Mesenchymal stem cell (in vitro differentiated cells and primary cell): ENCODE data around the gene TOR2A.
A peak's percentile ranks its signal among the peaks of the same experiment; 100 is the strongest.

ENCODE experiments used
- DNase-seq: peaks from one replicate; pipeline ENCODE4 v3.0.0-alpha.2; 2013
- H2AFZ ChIP-seq: one replicate; pipeline ENCODE4 v1.6.1; 2013; ENCODE audit warnings: low read depth, mild to moderate bottlenecking, control low read depth, inconsistent platforms, low read length, moderate library complexity
- H2AK5ac ChIP-seq: 2 replicates; pipeline ENCODE4 v1.6.1; 2013; ENCODE audit warnings: low read length, moderate library complexity, mild to moderate bottlenecking, inconsistent platforms; ENCODE audit not compliant: severe bottlenecking
- H2BK120ac ChIP-seq: one replicate; pipeline ENCODE4 v1.6.1; 2013; ENCODE audit warnings: low read depth, mild to moderate bottlenecking, inconsistent platforms, low read length, moderate library complexity
- H2BK12ac ChIP-seq, 2 experiments: one replicate each; pipeline ENCODE4 v1.6.1; 2013; ENCODE audit warnings: inconsistent platforms in 2 of 2, low read length in 2 of 2, mild to moderate bottlenecking in 2 of 2, moderate library complexity in 2 of 2, control low read depth in 1 of 2
- H2BK15ac ChIP-seq: one replicate; pipeline ENCODE4 v1.6.1; 2013; ENCODE audit warnings: mild to moderate bottlenecking, low read depth, inconsistent platforms; ENCODE audit not compliant: poor library complexity, severe bottlenecking
- H2BK5ac ChIP-seq: 2 replicates; pipeline ENCODE4 v1.6.1; 2013; ENCODE audit warnings: low read depth, mild to moderate bottlenecking, low read length, control low read depth, inconsistent platforms; ENCODE audit not compliant: poor library complexity, severe bottlenecking
- H3K14ac ChIP-seq, 2 experiments: one replicate each; pipeline ENCODE4 v1.6.1; 2013; ENCODE audit warnings: inconsistent platforms in 2 of 2, low read length in 2 of 2, control low read depth in 1 of 2, mild to moderate bottlenecking in 1 of 2, moderate library complexity in 1 of 2
- H3K18ac ChIP-seq, 2 experiments: one replicate each; pipeline ENCODE4 v1.6.1; 2013; ENCODE audit warnings: inconsistent platforms in 2 of 2, low read length in 2 of 2, control low read depth in 1 of 2, low read depth in 1 of 2, mild to moderate bottlenecking in 1 of 2
- H3K23ac ChIP-seq, 2 experiments: one replicate each; pipeline ENCODE4 v1.6.1; 2013; ENCODE audit warnings: inconsistent platforms in 2 of 2, low read length in 2 of 2, mild to moderate bottlenecking in 2 of 2, moderate library complexity in 2 of 2, control low read depth in 1 of 2
- H3K27ac ChIP-seq: 2 replicates; pipeline ENCODE4 v1.5.1; 2013; ENCODE audit warnings: mild to moderate bottlenecking, moderate library complexity, low read length, control low read depth, inconsistent platforms; ENCODE audit not compliant: poor library complexity, severe bottlenecking
- H3K27me3 ChIP-seq, 2 experiments: 2 replicates each; pipeline versions ENCODE4 v1.6.1 to v1.7.0; 2013; ENCODE audit warnings: low read length in 2 of 2, mild to moderate bottlenecking in 2 of 2, moderate library complexity in 2 of 2, control low read depth in 1 of 2, inconsistent platforms in 1 of 2; ENCODE audit not compliant: control insufficient read depth in 1 of 2, insufficient read depth in 1 of 2
- H3K36me3 ChIP-seq, 2 experiments: 2 replicates each; pipeline versions ENCODE4 v1.6.1 to v1.7.0; 2013; ENCODE audit warnings: low read length in 2 of 2, control low read depth in 1 of 2, inconsistent platforms in 1 of 2, low read depth in 1 of 2, mild to moderate bottlenecking in 1 of 2; ENCODE audit not compliant: insufficient read depth in 2 of 2, control insufficient read depth in 1 of 2
- H3K4ac ChIP-seq, 2 experiments: one replicate each; pipeline ENCODE4 v1.6.1; 2013; ENCODE audit warnings: inconsistent platforms in 2 of 2, low read length in 2 of 2, mild to moderate bottlenecking in 2 of 2, moderate library complexity in 2 of 2, control low read depth in 1 of 2, low read depth in 1 of 2
- H3K4me1 ChIP-seq: 2 replicates; pipeline ENCODE4 v1.6.1; 2013; ENCODE audit warnings: low read depth, low read length, control low read depth; ENCODE audit not compliant: control insufficient read depth, insufficient read depth
- H3K4me2 ChIP-seq: 2 replicates; pipeline ENCODE4 v1.6.1; 2013; ENCODE audit warnings: low read length, mild to moderate bottlenecking, inconsistent platforms; ENCODE audit not compliant: poor library complexity, severe bottlenecking
- H3K4me3 ChIP-seq, 2 experiments: 2 replicates each; pipeline versions ENCODE4 v1.5.1 to v1.7.0; 2013; ENCODE audit warnings: low read length in 2 of 2, mild to moderate bottlenecking in 2 of 2, control low read depth in 1 of 2, low read depth in 1 of 2; ENCODE audit not compliant: insufficient read depth in 1 of 2
- H3K79me1 ChIP-seq: replicated peaks from 2 replicates; pipeline ENCODE4 v1.6.1; 2013; ENCODE audit warnings: mild to moderate bottlenecking, control low read depth, low read length, inconsistent platforms; ENCODE audit not compliant: poor library complexity, severe bottlenecking
- H3K9ac ChIP-seq: 2 replicates; pipeline ENCODE4 v1.7.0; 2013; ENCODE audit warnings: mild to moderate bottlenecking, low read length, moderate library complexity
- H3K9me3 ChIP-seq: 2 replicates; pipeline ENCODE4 v1.7.0; 2013; ENCODE audit warnings: mild to moderate bottlenecking, low read length; ENCODE audit not compliant: control insufficient read depth
- H4K8ac ChIP-seq: one replicate; pipeline ENCODE4 v1.6.1; 2013; ENCODE audit warnings: inconsistent platforms, mild to moderate bottlenecking, low read length, moderate library complexity
- H4K91ac ChIP-seq: one replicate; pipeline ENCODE4 v1.6.1; 2013; ENCODE audit warnings: mild to moderate bottlenecking, low read length, inconsistent platforms
- WGBS: methylation state at CpG from one replicate; pipeline ENCODE4 v1.1.7; 2013; ENCODE audit warnings: mixed read lengths; 5-methylcytosine and 5-hydroxymethylcytosine counted together

Gene TOR2A

GRCh38 chr9:127754099-127755060, 19.3 kb upstream of the TOR2A start:
- no peak overlapping the region for H3K4me3 ChIP-seq
- no peak overlapping the region for H2BK15ac ChIP-seq
- DNase-seq, result no peak
- H3K14ac ChIP-seq, result no peak overlapping the region
- H3K27me3 ChIP-seq, result peaks cover 46 to 57% of the 10 kb centered on the region in 2 experiments
- no peak overlapping the region for H2BK120ac ChIP-seq
- H4K91ac ChIP-seq, result no peak overlapping the region
- H2BK5ac ChIP-seq, result no peak overlapping the region
- H3K4ac ChIP-seq, result no peak overlapping the region
- WGBS, result 11% methylated on average over 70 of the region's 86 CpGs
- no peaks in the 10 kb centered on the region for H3K79me1 ChIP-seq
- H2AK5ac ChIP-seq, result no peak overlapping the region
- no peak overlapping the region for H4K8ac ChIP-seq
- H3K23ac ChIP-seq, result no peak overlapping the region
- no peak overlapping the region for H2BK12ac ChIP-seq
- no peak overlapping the region for H3K18ac ChIP-seq
- H3K9ac ChIP-seq, result no peak overlapping the region
- peaks cover 6% of the 10 kb centered on the region for H3K4me1 ChIP-seq
- H3K36me3 ChIP-seq, result peaks cover 0 to under 1% of the 10 kb centered on the region in 2 experiments
- H3K4me2 ChIP-seq, result no peak overlapping the region
- H3K27ac ChIP-seq, result no peak overlapping the region
- no peak overlapping the region for H2AFZ ChIP-seq
- no peaks in the 10 kb centered on the region for H3K9me3 ChIP-seq

- H3K27ac ChIP-seq, result no peak overlapping the region
- H2BK15ac ChIP-seq, result no peak overlapping the region
- H3K4me3 ChIP-seq, result no peak overlapping the region
- no peak overlapping the region for H2BK120ac ChIP-seq
- peaks cover 0 to 3% of the 10 kb centered on the region in 2 experiments for H3K36me3 ChIP-seq
- H2BK12ac ChIP-seq, result no peak overlapping the region
- H3K4me1 ChIP-seq, result peaks cover 6% of the 10 kb centered on the region
- no peak overlapping the region for H2AFZ ChIP-seq
- DNase-seq, result no peak
- no peak overlapping the region for H3K9ac ChIP-seq
- 78% methylated on average over 7 of the region's 8 CpGs for WGBS
- no peaks in the 10 kb centered on the region for H3K79me1 ChIP-seq
- H3K9me3 ChIP-seq, result no peaks in the 10 kb centered on the region
- H3K27me3 ChIP-seq, result peaks cover 46 to 54% of the 10 kb centered on the region in 2 experiments
- H4K91ac ChIP-seq, result no peak overlapping the region
- H3K23ac ChIP-seq, result no peak overlapping the region
- no peak overlapping the region for H2BK5ac ChIP-seq
- H3K4me2 ChIP-seq, result no peak overlapping the region
- no peak overlapping the region for H4K8ac ChIP-seq
- no peak overlapping the region for H3K18ac ChIP-seq
- H2AK5ac ChIP-seq, result no peak overlapping the region
- no peak overlapping the region for H3K14ac ChIP-seq
- H3K4ac ChIP-seq, result no peak overlapping the region
Measured at GRCh38 chr9:127753622-127754021, 18.5 kb upstream of the TOR2A start.

- H3K18ac ChIP-seq, result no peak overlapping the region
- no peak overlapping the region for H3K27ac ChIP-seq
- no peak overlapping the region for H2AK5ac ChIP-seq
- peaks cover 6% of the 10 kb centered on the region for H3K4me1 ChIP-seq
- H3K4ac ChIP-seq, result no peak overlapping the region
- H3K9me3 ChIP-seq, result no peaks in the 10 kb centered on the region
- H4K8ac ChIP-seq, result no peak overlapping the region
- no peak overlapping the region for H3K4me3 ChIP-seq
- H3K27me3 ChIP-seq, result peaks cover 49 to 56% of the 10 kb centered on the region in 2 experiments
- no peak overlapping the region for H3K14ac ChIP-seq
- H2BK15ac ChIP-seq, result no peak overlapping the region
- no peak overlapping the region for H2BK5ac ChIP-seq
- no peak overlapping the region for H2AFZ ChIP-seq
- H2BK12ac ChIP-seq, result no peak overlapping the region
- no peak overlapping the region for H4K91ac ChIP-seq
- H3K9ac ChIP-seq, result no peak overlapping the region
- no peak overlapping the region for H3K23ac ChIP-seq
- 84% methylated on average over 8 of the region's 8 CpGs for WGBS
- peaks cover 0 to 3% of the 10 kb centered on the region in 2 experiments for H3K36me3 ChIP-seq
- H2BK120ac ChIP-seq, result no peak overlapping the region
- DNase-seq, result no peak
- no peaks in the 10 kb centered on the region for H3K79me1 ChIP-seq
- H3K4me2 ChIP-seq, result no peak overlapping the region
Measured at GRCh38 chr9:127753148-127753547, 18.1 kb upstream of the TOR2A start.

- H2AFZ ChIP-seq, result no peak overlapping the region
- H3K4ac ChIP-seq, result no peak overlapping the region
- no peaks in the 10 kb centered on the region for H3K79me1 ChIP-seq
- H2BK120ac ChIP-seq, result no peak overlapping the region
- H3K23ac ChIP-seq, result no peak overlapping the region
- H3K4me1 ChIP-seq, result peaks cover 6% of the 10 kb centered on the region
- H3K27me3 ChIP-seq, result peaks cover 55 to 68% of the 10 kb centered on the region in 2 experiments
- H2BK12ac ChIP-seq, result no peak overlapping the region
- H2AK5ac ChIP-seq, result no peak overlapping the region
- no peak overlapping the region for H3K14ac ChIP-seq
- H2BK15ac ChIP-seq, result no peak overlapping the region
- no peak overlapping the region for H4K8ac ChIP-seq
- H3K36me3 ChIP-seq, result peaks cover 0 to 3% of the 10 kb centered on the region in 2 experiments
- H3K9me3 ChIP-seq, result no peaks in the 10 kb centered on the region
- H3K27ac ChIP-seq, result no peak overlapping the region
- H3K18ac ChIP-seq, result no peak overlapping the region
- H4K91ac ChIP-seq, result no peak overlapping the region
- H2BK5ac ChIP-seq, result no peak overlapping the region
- 28% methylated on average over 10 of the region's 10 CpGs for WGBS
- no peak overlapping the region for H3K4me2 ChIP-seq
- H3K4me3 ChIP-seq, result no peak overlapping the region
- peak; percentile 43 for DNase-seq
- H3K9ac ChIP-seq, result no peak overlapping the region
Measured at GRCh38 chr9:127751269-127752054, 16.4 kb upstream of the TOR2A start.
